Measurements from ENCODE around the gene SOCS1.

GRCh38 chr16:11289202-11289601, 33.2 kb upstream of the SOCS1 start:
- TF ChIP-seq POLR2A (IDR thresholded peaks at IDR 0.05; ENCODE audit: low read depth, low read length) = no peak
- no peak for TF ChIP-seq POLR2AphosphoS5 (IDR thresholded peaks at IDR 0.05; ENCODE audit: low read depth, low read length)

All from GM12892 (cell line).